Calu3 (cell line): ENCODE results near the gene HMBS. TPM values are rescaled to one million over a fixed set of nuclear protein-coding genes. Genes with fewer than 3 reads are reported as not detected.
"Not testable (repeated sequence)": the region's sequence is repeated elsewhere in the genome, so short reads cannot be mapped to it uniquely, and the experiment has no call there.

Experiments used
- BruUV-seq: library from RNA; stranded (reverse); fragments of 400-500 nt; replicated peaks from 2 replicates; lab custom pipeline; 2021; lab: Mats Ljungman, UMichigan
- CTCF ChIA-PET: fragments of 300-600 bp; sonication (Branson Sonifier 250); formaldehyde crosslinking; loops from one replicate; lab custom pipeline; 2022; ENCODE audit warnings: antibody characterized with exemption; lab: Charles Lee
- DNase-seq: peaks from one replicate; pipeline ENCODE4 v3.0.0; 2022
- H3K27ac Mint-ChIP-seq: one replicate; pipeline ENCODE4 v1.8.0; 2022; ENCODE audit warnings: mixed read lengths; ENCODE audit not compliant: unreplicated experiment
- H3K27me3 Mint-ChIP-seq: one replicate; pipeline ENCODE4 v1.8.0; 2022; ENCODE audit warnings: mixed read lengths; ENCODE audit not compliant: unreplicated experiment
- H3K36me3 Mint-ChIP-seq: one replicate; pipeline ENCODE4 v1.8.0; 2022; ENCODE audit warnings: mild to moderate bottlenecking, moderate library complexity, mixed read lengths; ENCODE audit not compliant: insufficient read depth, unreplicated experiment
- H3K4me1 Mint-ChIP-seq: one replicate; pipeline ENCODE4 v1.8.0; 2022; ENCODE audit warnings: mild to moderate bottlenecking, low read depth, mixed read lengths; ENCODE audit not compliant: unreplicated experiment
- H3K4me3 Mint-ChIP-seq: one replicate; pipeline ENCODE4 v1.8.0; 2022; ENCODE audit warnings: mild to moderate bottlenecking, low read depth, moderate library complexity, mixed read lengths; ENCODE audit not compliant: unreplicated experiment
- H3K9me3 Mint-ChIP-seq: one replicate; pipeline ENCODE4 v1.8.0; 2022; ENCODE audit warnings: low read depth, mixed read lengths; ENCODE audit not compliant: unreplicated experiment
- CTCF ChIP-seq: fragments of 200-600 bp; IDR thresholded peaks from one replicate; pipeline ENCODE4 v1.8.0; 2022; ENCODE audit warnings: antibody characterized with exemption; ENCODE audit not compliant: unreplicated experiment
- intact Hi-C: fragments of 100-400 bp; cut with micrococcal nuclease; formaldehyde crosslinking; loops from one replicate; pipeline ENCODE4 v1.10.0; 2022; ENCODE audit not compliant: unreplicated experiment
- total RNA-seq: library from RNA; stranded (reverse); gene quantifications from 2 replicates; pipeline ENCODE4 v1.2.3, GENCODE V29; 2022

The HMBS gene
- total RNA-seq, 1 experiment from 2014 or later, result 35.2 TPM

DNA sequence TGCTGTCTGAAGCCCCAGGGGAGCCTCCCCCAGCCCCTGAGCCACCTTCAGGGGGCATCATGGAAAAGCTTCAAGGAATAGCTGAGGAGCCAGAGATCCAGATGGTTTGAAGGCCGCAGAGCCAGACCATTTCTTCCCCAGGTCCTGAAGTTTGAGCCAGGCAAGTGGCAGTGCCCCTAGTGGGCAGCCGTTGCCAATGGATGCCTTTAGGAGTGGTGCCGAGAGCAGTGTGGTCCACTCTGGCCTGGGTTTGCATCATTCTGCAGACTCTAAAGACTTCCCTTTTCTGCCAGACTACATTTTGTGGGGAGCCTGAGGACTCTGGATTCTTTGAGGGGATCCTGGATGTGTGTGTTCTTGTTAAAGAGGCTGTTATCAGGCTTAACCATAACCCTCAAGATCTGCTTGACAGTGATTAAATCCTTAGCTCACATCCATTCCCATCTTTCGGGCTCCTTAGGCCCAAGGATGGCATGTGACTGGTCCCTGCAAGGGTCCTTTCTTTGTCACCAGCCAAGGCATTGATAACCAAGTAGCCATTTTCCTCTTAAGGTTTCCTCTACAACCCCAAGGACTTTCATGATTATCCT is 49.8 kb downstream of the HMBS start:
- Mint-ChIP-seq H3K36me3 (peaks cover 16% of the 10 kb centered on the region), H3K27me3 (peaks cover 15% of the 10 kb centered on the region), H3K27ac (no peak overlapping the region), H3K4me3 (no peak overlapping the region), H3K4me1 (no peaks in the 10 kb centered on the region), H3K9me3 (no peaks in the 10 kb centered on the region)
- peak; percentile 36 for TF ChIP-seq CTCF
- intact Hi-C loops, result no loop called here
- DNase-seq, result peak; percentile 16
- CTCF ChIA-PET, result no interaction called here
- BruUV-seq, result no TSS peak

DNA sequence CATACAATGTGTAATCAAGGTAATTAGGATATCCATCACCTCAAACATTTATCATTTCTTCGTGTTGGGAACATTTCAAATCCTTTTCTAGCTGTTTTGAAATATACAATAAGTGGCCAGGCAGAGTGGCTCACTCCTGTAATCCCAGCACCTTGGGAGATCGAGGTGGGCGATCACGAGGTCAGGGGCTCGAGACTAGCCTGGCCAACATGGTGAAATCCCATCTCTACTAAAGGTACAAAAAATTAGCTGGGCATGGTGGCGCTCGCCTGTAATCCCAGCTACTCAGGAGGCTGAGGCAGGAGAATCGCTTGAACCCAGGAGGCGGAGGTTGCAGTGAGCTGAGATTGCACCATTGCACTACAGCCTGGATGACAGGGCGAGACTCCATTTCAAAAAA is 54.6 kb downstream of the HMBS start:
- H3K27ac Mint-ChIP-seq, DNase-seq, H3K4me1 Mint-ChIP-seq, CTCF ChIA-PET, BruUV-seq, intact Hi-C loops, H3K4me3 Mint-ChIP-seq, H3K9me3 Mint-ChIP-seq, H3K36me3 Mint-ChIP-seq: not testable (repeated sequence)
- H3K27me3 Mint-ChIP-seq, result peaks cover 15% of the 10 kb centered on the region

Other genes with a start within 250 kb of the HMBS start
- not detected in 2 replicates for gene CXCR5, start 201.0 kb upstream of the HMBS start, total RNA-seq
- gene BCL9L, start 159.0 kb upstream of the HMBS start, total RNA-seq, result 57.9 and 68.4 TPM in 2 replicates
- gene UPK2, start 128.6 kb upstream of the HMBS start, total RNA-seq, result 3.5 and 5.2 TPM in 2 replicates
- not detected in 2 replicates for gene FOXR1, start 113.1 kb upstream of the HMBS start, total RNA-seq
- 43.0 and 46.9 TPM in 2 replicates for gene CENATAC, start 86.7 kb upstream of the HMBS start, total RNA-seq
- gene RPS25, start 66.5 kb upstream of the HMBS start, total RNA-seq, result 471 and 510 TPM in 2 replicates
- gene TRAPPC4, start 66.1 kb upstream of the HMBS start, total RNA-seq, result 42.0 and 43.9 TPM in 2 replicates
- 21.2 and 24.6 TPM in 2 replicates for gene SLC37A4, start 54.0 kb upstream of the HMBS start, total RNA-seq
- gene HYOU1, start 27.7 kb upstream of the HMBS start, total RNA-seq, result 180 and 181 TPM in 2 replicates
- gene VPS11, start 17.1 kb upstream of the HMBS start, total RNA-seq, result 15.1 and 15.8 TPM in 2 replicates
- 46.7 and 47.6 TPM in 2 replicates for gene DPAGT1, start 17.0 kb downstream of the HMBS start, total RNA-seq
- 7.8 and 9.5 TPM in 2 replicates for gene C2CD2L, start 22.5 kb downstream of the HMBS start, total RNA-seq
- 21.8 and 22.6 TPM in 2 replicates for gene HINFP, start 36.7 kb downstream of the HMBS start, total RNA-seq
- gene ABCG4, start 64.2 kb downstream of the HMBS start, total RNA-seq, result not detected in 2 replicates
- 5.5 and 6.7 TPM in 2 replicates for gene NLRX1, start 83.8 kb downstream of the HMBS start, total RNA-seq
- 0.15 TPM in 1 of 2 replicates, not detected in the other for gene NHERF4, start 100.6 kb downstream of the HMBS start, total RNA-seq
- 14.2 and 15.9 TPM in 2 replicates for gene CBL, start 121.5 kb downstream of the HMBS start, total RNA-seq
- 11.1 and 25.1 TPM in 2 replicates for gene MCAM, start 232.2 kb downstream of the HMBS start, total RNA-seq
- 31.8 and 35.0 TPM in 2 replicates for gene RNF26, start 249.6 kb downstream of the HMBS start, total RNA-seq